ENCODE measurements around the gene ALMS1.
A peak's percentile ranks its signal among the peaks of the same experiment; 100 is the strongest.

DNA sequence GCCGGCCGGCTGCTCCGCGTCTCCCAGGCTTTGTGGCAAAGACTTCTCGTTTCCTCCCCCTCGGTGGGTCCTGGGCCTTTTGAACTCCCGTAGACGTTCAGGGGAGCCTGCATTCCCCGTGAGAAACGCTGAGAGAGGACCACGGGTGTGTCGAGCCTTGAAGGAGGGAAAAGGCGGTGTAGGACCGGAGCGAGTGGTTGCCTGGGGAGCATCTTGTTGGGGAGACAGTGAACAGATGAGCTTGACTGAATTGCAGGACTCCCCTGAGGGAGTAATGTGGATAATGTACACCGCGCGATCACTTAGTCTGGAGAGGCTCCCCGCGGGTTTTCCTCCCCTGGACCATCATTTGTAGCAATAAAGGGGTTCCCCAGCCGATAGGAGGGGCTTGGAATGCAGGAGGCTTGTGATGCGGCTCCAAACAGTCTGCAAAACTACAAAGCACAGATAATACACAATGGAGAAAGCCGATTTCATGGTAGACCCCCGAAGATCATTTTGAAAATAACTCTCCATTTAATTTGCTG, 769 bp downstream of the ALMS1 start:
- no peak for TF ChIP-seq CTCF (IDR thresholded peaks at IDR 0.05)
- TF ChIP-seq POLR2A (IDR thresholded peaks at IDR 0.05): peak in 1 of 4 donors; percentile 38
- TF ChIP-seq EP300 (IDR thresholded peaks at IDR 0.05): no peak
